Heart right ventricle (tissue), 16 donors: ENCODE data around the gene STRA6. TPM values are rescaled to one million over a fixed set of nuclear protein-coding genes. Genes with fewer than 3 reads are reported as not detected.

Experiments used
- ATAC-seq, 8 donors: fragments of 200-7000 bp; cut with Tn5 transposase; one replicate each; pipeline ENCODE4 v1.9.1; 2020; ENCODE audit warnings: mild to moderate bottlenecking in 8 of 8, moderate library complexity in 8 of 8, moderate number of reproducible peaks in 1 of 8
- DNase-seq, 2 donors: peaks; one replicate each; pipeline ENCODE4 v3.0.0-alpha.2; 2020
- H3K27ac ChIP-seq, 10 donors: fragments of 200-600 bp; sonication (generic) in 2 of 10; one replicate each; pipeline versions ENCODE4 v1.5.0 to v1.8.0; 2020 to 2022; ENCODE audit warnings: mild to moderate bottlenecking in 3 of 10
- H3K27me3 ChIP-seq, 7 donors: fragments of 200-600 bp; one replicate each; pipeline ENCODE4 v1.8.0; 2021 to 2022; ENCODE audit warnings: mild to moderate bottlenecking in 2 of 7
- H3K36me3 ChIP-seq, 9 donors: fragments of 200-600 bp; sonication (generic) in 1 of 9; one replicate each; pipeline versions ENCODE4 v1.5.0 to v1.8.0; 2020 to 2022; ENCODE audit warnings: mild to moderate bottlenecking in 2 of 9
- H3K4me1 ChIP-seq, 9 donors: fragments of 200-600 bp; sonication (generic) in 1 of 9; one replicate each; pipeline versions ENCODE4 v1.5.0 to v1.8.0; 2020 to 2022; ENCODE audit warnings: mild to moderate bottlenecking in 4 of 9
- H3K4me3 ChIP-seq, 10 donors: fragments of 200-600 bp; sonication (generic) in 2 of 10; one replicate each; pipeline versions ENCODE4 v1.5.0 to v1.8.0; 2020 to 2022; ENCODE audit warnings: mild to moderate bottlenecking in 7 of 10, moderate library complexity in 2 of 10
- H3K9me3 ChIP-seq, 11 donors: fragments of 200-600 bp in 10 of 11; sonication (generic) in 2 of 11; one replicate each; pipeline versions ENCODE4 v1.5.0 to v1.8.0; 2013 to 2022; ENCODE audit warnings: mild to moderate bottlenecking in 2 of 11, control low read depth in 1 of 11, moderate library complexity in 1 of 11
- WGBS, 2 donors: extraction: QIAGEN DNeasy Blood & Tissue Kit; methylation state at CpG; one replicate each; pipeline ENCODE4 v1.1.7; 2013; ENCODE audit warnings: inconsistent platforms in 1 of 2; 5-methylcytosine and 5-hydroxymethylcytosine counted together
- intact Hi-C, 10 donors: fragments of 100-400 bp; cut with DNase I; formaldehyde crosslinking; loops; one replicate each; pipeline versions ENCODE4 v1.11.1 to v1.14.2; 2022
- polyA plus RNA-seq, 2 donors: library from polyadenylated mRNA; stranded (reverse); fragments of 200-250 nt; gene quantifications; one replicate each; pipeline ENCODE4 v1.2.3, GENCODE V29; 2013
- total RNA-seq, 10 donors: library from RNA; stranded (reverse); fragmentation: NEBNext Ultra II Directional in 3 of 10; extraction: Animal tissue kit (Norgen Biotek cat#: 25700) in 3 of 10; gene quantifications; one replicate each; pipeline versions ENCODE4 v1.2.1 to v1.2.4, GENCODE V29; 2021 to 2023
- TF ChIP-seq, protein P1 (sequence below), 9 donors: fragments of 200-600 bp; sonication (generic) in 2 of 9; IDR thresholded peaks; one replicate each; pipeline versions ENCODE4 v1.5.0 to v1.8.0; 2021 to 2022; ENCODE audit warnings: antibody characterized with exemption in 9 of 9, mild to moderate bottlenecking in 5 of 9, moderate library complexity in 1 of 9
- donor health status: Arrhythmogenic right ventricular cardiomyopathy.
- donor health status: ischemic (EF 13 %, LVEDD 7.1; RV severe dilation, severe dysfunction).
- donor health status: healthy with polysubstance abuse.
- donor health status: DM: no; HTN: yes; CAD: no.
- donor health status: DM: no; HTN: no; CAD: no.
- donor health status: ischemic (EF 25% LVEDD 6.9; RV normal size, moderate dysfunction).
- donor health status: ischemic (EF 25% LVEDD 5.7; RV mildly dilated, moderate dysfunction).
- donor health status: healthy.
- donor health status: DM: yes; HTN: yes; CAD: no.
- donor health status: Ischemic cardiomyopathy.
- donor health status: ischemic (EF 35%, LVEDD 5.7; RV mildly dilated, moderate dysfunction).
- donor health status: nonischemic (EF 11% LVEDD 7.7; RV severe dilation, severe dysfunction).
- donor health status: DM: yes; HTN: yes; CAD: no.
- donor health status: PGD.
- donor health status: ischemic (EF 29% LVEDD 5.4; RV normal size, mild dysfunction).
- donor health status: nonischemic (EF 23%, LVEDD 6.1; RV moderate dilation, normal function).

Gene STRA6
- total and polyA plus RNA-seq, 12 donors = 0.03 to 0.21 (median 0.14) TPM; not detected in 8

DNA sequence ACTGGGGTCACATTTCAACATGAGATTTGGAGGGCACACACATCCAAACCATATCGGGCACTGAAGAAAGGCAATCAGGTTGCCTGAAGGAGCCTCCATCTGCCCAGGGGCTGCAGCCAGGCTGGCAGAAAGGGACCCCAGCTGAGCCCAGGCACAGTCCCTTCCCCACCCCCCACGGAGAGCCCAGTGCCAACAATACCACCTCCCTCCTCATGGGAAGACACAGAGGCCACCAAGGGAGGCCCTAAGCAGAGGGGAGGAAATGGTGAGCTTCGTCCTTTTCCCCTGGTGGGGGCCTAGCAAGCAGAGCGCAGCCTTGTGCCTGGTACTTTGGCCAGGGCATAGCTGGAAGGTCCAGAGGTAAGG lies 3.0 kb upstream of the STRA6 start:
- no peak for DNase-seq
- intact Hi-C loops = no loop called here
- 78 to 79% methylated on average over 4 of the region's 4 CpGs for WGBS, 2 donors
- TF ChIP-seq, protein P1, sequence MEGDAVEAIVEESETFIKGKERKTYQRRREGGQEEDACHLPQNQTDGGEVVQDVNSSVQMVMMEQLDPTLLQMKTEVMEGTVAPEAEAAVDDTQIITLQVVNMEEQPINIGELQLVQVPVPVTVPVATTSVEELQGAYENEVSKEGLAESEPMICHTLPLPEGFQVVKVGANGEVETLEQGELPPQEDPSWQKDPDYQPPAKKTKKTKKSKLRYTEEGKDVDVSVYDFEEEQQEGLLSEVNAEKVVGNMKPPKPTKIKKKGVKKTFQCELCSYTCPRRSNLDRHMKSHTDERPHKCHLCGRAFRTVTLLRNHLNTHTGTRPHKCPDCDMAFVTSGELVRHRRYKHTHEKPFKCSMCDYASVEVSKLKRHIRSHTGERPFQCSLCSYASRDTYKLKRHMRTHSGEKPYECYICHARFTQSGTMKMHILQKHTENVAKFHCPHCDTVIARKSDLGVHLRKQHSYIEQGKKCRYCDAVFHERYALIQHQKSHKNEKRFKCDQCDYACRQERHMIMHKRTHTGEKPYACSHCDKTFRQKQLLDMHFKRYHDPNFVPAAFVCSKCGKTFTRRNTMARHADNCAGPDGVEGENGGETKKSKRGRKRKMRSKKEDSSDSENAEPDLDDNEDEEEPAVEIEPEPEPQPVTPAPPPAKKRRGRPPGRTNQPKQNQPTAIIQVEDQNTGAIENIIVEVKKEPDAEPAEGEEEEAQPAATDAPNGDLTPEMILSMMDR (IDR thresholded peaks at IDR 0.05) = no peak
- ATAC-seq = no peak
- no peaks in the 10 kb centered on the region for H3K27me3 ChIP-seq
- H3K4me3 ChIP-seq = no peak overlapping the region
- H3K4me1 ChIP-seq = peaks cover 2 to 56% (median 24%) of the 10 kb centered on the region in 9 donors
- H3K36me3 ChIP-seq = no peaks in the 10 kb centered on the region
- no peaks in the 10 kb centered on the region for H3K9me3 ChIP-seq
- H3K27ac ChIP-seq = no peak overlapping the region

DNA sequence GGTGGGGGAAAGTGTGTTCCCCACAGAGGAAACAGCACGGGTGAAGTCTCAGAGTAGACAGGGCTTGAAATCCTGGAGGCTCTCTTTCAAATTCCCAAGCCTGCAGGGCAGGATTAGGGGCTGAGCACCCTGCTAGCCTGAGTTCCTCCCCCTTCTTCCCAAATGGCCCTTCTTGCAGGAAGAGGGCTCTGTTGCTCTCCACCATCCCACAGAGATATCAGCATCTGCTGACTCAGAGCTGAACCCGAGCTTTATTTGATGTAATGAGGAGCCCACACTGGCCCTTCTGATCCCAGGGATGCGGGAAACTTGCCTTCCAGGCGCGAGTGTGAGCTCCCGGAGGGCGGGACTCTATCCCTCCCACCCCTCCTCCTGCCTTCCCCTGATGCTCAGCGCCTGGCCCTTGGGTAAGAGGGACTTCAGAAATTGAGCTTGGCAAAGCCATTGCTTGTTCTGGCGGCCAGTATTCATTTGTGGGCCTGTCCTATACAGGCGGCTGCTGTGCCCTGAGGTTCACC lies 1.4 kb upstream of the STRA6 start:
- peak; percentile 24 to 40 for DNase-seq
- Histone ChIP-seq H3K27ac (no peak overlapping the region), H3K27me3 (no peaks in the 10 kb centered on the region), H3K4me3 (no peak overlapping the region), H3K9me3 (no peaks in the 10 kb centered on the region), H3K36me3 (no peaks in the 10 kb centered on the region), H3K4me1 (peaks cover 2 to 52% (median 27%) of the 10 kb centered on the region in 9 donors)
- intact Hi-C loops = no loop called here
- 61 to 66% methylated on average over 10 of the region's 10 CpGs for WGBS, 2 donors
- ATAC-seq = peak in 7 of 8 donors; percentile 19 to 68 (median 35)
- TF ChIP-seq, protein P1 (IDR thresholded peaks at IDR 0.05) = no peak

DNA sequence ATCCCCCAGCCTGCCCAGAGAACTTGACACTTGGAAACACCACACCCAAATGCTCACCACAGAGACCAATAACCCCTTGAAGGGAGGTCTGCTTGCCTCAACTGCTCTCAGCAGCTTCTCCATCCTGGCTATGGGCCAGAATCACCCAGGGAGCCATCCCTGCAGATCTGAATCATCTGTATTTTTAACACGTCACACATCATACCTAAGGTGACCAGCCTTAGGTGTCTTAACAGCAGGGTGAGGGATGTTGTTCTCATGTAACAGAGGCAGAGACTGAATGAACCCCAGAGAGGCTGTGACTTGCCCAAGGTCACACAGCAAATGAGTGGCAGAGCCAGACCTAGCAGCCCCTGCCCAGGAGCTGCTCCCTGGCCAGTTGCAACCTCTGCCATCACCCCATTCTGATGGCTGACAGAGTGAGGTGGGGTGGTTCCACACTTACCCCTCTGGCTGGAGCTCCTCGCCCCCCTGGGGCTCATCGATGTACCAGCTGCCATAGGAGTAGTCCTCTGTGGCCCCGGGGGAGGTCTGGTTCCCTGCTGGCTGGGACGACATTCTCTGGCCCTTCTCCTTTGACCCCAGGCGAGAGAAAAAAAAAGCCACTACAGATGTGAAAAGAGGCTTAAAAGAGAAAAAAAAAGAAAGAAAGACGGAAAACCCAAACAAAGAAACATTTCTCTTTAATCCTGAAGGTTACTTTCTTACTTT lies 722 bp downstream of the STRA6 start:
- H3K27me3 ChIP-seq = no peaks in the 10 kb centered on the region
- H3K36me3 ChIP-seq = no peaks in the 10 kb centered on the region
- H3K4me3 ChIP-seq = no peak overlapping the region
- TF ChIP-seq, protein P1 (IDR thresholded peaks at IDR 0.05) = no peak
- H3K9me3 ChIP-seq = no peaks in the 10 kb centered on the region
- intact Hi-C loops = no loop called here
- no peak overlapping the region for H3K27ac ChIP-seq
- 64 to 65% methylated on average over 7 of the region's 7 CpGs for WGBS, 2 donors
- peaks cover 2 to 52% (median 27%) of the 10 kb centered on the region in 9 donors for H3K4me1 ChIP-seq
- ATAC-seq (no peak), DNase-seq (no peak)

DNA sequence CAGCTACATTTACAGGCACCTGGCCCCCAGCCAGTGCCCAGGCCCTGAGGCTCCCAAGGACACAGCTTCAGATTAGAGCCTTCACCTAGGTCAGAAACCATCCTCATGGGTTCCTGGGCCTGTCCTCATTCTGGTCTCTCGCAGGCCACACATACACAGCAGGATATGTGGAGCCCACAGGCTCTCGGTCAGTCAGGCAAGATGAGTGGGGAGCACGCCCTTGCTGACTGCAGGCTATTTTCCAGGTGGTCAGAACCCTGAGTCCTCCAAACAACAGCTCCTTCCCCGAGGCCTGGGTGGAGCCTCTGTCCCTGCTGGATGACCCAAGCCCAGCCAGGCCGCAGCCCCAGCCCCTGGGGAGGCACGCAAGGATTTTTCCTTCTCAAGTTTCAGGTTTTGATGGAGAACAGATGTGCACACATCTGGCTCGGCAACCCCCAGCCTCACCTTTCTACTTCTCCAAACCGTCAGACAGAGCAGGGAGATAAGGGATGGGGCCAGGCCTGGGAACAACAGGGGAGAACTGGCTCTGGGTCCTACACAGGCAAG lies 1.6 kb downstream of the STRA6 start:
- Histone ChIP-seq H3K9me3 (no peaks in the 10 kb centered on the region), H3K4me1 (peaks cover 2 to 60% (median 32%) of the 10 kb centered on the region in 9 donors), H3K36me3 (no peaks in the 10 kb centered on the region), H3K4me3 (no peak overlapping the region), H3K27me3 (no peaks in the 10 kb centered on the region), H3K27ac (no peak overlapping the region)
- TF ChIP-seq, protein P1 (IDR thresholded peaks at IDR 0.05) = no peak
- 70 to 74% methylated on average over 8 of the region's 8 CpGs for WGBS, 2 donors
- peak in 3 of 8 donors; percentile 3 to 25 (median 5) for ATAC-seq
- intact Hi-C loops = no loop called here
- peak in 1 of 2 donors; percentile 35 for DNase-seq
